GM18907 (cell line): ENCODE results near the gene RNPEP.
"Not testable (repeated sequence)": the region's sequence is repeated elsewhere in the genome, so short reads cannot be mapped to it uniquely, and the experiment has no call there.

ENCODE experiments used
- ATAC-seq: cut with Tn5 transposase; IDR thresholded peaks from one replicate; pipeline ENCODE4 v1.9.1; 2021; ENCODE audit warnings: mild to moderate bottlenecking, moderate library complexity; ENCODE audit not compliant: unreplicated experiment

The RNPEP gene

DNA sequence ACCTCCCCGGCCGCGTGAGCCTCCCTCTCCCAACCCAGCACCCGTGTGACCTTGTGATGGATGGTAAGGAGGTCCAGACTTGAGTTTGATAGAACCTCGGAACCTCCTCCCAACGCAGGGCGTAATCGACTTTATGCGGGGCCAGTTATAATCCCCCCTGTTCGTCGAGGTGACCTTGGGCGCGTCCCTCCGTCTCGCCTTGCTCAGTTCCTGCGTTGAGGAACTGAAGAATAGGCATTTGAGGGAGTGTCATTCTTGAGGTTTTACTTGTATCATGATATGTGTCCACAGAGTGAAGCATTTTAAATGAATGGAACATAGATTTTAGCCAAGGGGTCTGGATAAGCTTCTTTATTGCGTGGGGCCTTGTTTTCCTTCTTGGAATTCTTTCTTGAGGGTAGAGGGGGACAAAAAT, 26.7 kb upstream of the RNPEP start:
- ATAC-seq: no peak

DNA sequence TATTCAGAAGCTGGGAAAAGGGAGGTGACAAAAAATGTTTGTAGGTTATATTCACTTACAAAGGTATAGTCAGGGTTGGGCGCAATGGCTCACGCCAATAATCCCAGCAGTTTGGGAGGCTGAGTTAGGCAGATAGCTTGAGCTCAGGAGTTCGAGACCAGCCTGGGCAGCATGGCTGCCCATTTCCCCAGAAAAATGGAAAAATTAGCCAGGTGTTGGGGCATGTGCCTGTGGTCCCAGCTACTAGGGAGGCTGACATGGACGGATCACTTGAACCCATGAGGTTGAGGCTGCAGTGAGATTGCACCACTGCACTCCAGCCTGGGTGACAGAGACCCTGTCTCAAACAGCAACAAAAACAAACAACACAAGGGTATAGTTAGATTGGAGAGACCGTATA, 24.1 kb upstream of the RNPEP start:
- ATAC-seq: no peak

DNA sequence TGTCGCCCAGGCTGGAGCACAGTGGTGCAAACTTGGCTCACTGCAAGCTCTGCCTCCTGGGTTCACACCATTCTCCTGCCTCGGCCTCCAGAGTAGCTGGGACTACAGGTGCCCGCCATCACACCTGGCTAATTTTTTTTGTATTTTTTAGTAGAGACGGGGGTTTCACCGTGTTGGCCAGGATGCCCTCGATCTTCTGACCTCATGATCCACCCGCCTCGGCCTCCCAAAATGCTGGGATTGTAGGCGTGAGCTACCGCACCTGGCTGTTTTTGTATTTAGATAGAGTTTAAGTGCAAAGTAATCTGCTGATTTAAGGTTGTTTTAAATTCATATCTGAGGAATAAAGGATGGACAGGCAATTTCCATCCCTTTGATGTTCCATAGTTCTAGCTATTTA, 20.1 kb upstream of the RNPEP start:
- ATAC-seq: not testable (repeated sequence)

DNA sequence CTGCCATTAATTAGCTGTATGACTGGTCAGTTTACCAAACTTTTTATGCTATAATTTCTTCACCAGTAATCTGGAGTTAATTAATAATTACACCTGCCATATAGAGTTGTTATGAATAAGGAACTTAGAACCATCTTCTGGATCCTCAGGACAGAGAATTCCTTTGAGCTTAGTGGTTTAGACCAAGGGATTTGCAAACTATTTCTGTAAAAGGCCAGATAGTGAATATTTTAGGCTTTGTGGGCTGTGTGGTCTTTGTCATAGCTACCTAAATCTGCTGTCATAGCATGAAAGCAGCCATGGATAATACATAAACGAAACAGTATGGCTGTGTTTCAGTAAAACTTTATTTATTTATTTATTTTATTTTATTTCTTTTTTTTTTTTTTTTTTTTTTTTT, 18.2 kb upstream of the RNPEP start:
- no peak for ATAC-seq

DNA sequence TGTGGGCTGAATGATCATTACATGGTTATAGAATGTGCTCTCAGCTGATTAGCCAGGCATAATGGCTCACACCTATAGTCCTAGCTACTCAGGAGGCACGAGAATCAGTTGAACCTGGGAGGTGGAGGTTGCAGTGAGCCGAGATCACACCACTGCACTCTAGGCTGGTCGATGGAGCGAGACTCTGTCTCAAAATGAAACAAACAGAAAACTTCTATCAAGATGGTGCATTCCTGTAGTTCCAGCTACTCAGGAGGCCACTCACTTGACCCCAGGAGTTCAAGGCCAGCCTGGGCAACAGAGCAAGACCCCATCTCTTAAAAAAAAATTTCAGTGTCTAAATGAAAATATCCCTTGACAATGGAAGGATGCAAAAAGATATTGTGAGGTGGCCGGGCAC, 16.3 kb upstream of the RNPEP start:
- ATAC-seq: no peak

DNA sequence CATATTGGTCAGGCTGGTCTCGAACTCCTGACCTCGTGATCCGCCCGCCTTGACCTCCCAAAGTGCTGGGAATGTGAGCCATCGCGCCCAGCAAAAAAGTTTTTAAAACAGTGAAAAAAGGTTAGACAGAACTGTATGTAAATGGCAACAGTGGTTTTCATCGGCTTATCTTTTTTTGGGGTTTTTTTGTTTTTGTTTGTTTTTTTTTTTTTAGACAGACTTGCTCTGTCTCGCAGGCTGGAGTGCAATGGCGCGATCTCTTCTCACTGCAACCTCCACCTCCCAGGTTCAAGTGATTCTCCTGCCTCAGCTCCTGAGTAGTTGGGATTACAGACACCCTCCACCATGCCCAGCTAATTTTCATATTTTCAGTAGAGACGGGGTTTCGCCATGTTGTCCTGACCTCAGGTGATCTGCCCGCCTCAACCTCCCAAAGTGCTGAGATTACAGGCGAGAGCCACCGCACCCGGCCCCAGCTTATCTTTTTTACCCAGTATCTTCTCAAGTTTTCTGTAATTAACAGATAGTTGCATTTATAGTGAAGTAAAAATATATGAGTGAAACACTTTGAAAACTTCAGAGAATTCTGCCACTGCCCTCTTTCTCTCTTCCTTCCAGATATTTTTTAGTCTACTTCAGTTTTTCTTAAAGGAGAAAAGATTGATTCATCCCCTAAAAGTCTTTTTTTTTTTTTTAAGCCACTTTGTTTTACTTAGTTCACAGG, 14.1 kb upstream of the RNPEP start:
- no peak for ATAC-seq

DNA sequence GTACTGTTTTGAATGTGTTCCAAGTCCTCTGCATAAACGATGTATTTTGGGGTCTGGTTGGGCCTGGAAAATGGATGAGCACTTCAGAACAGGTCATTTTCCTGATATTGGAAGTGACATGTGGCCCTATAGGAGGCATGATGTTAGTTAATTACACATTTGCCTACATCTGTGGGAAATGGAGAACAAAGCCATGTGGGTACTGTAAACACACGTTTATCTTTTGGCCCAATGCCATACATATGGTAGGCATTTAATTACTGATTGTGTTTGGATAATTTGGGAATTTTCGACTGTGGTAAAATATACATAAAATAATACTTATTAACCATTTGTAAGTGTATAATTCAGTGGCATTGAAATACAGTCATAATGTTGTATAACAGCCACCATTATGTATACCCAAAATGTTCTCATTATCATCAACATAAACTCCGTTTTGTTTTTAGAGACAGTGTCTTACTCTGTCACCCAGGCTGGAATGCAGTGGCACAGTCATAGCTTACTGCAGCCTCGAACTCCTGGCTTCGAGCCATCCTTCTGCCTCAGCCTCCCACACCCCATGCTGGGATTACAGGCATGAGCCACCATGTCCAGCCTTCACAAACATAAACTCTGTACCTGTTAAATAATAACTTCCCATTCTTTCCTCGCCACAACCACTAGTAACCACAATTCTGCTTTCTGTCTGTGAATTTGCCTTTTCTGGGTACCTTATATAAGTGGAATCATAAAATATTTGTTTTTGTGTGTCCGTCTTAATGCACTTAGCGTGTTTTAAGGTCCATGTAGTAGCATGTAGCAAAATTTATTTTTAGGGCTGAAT, 11.9 kb upstream of the RNPEP start:
- ATAC-seq: no peak

DNA sequence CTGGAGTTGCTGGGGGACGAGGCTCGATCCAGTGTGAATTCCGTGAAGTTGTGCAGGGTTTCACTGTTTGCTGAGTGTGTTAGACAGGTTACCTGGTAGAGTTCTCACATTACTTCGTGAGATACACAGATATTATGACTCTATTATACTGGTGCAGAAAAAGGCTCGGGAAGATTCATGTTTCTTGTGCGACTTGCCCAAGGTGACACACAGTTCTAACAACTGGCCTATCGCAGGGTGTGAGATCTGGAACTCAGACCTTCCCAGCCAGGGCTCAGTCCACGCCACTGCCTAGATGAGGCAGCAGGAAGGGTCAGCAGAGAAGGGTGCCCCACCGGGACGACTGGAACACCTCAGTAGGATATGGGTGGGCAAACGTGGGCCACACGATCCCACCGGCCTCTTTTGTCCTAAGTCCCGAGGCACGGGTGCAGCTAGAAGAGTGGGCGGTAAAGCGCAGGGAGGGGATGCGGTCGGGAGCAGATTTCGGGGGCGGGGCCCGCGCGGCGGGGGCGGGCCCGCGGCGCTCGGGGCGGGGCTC, 296 bp upstream of the RNPEP start:
- no peak for ATAC-seq

DNA sequence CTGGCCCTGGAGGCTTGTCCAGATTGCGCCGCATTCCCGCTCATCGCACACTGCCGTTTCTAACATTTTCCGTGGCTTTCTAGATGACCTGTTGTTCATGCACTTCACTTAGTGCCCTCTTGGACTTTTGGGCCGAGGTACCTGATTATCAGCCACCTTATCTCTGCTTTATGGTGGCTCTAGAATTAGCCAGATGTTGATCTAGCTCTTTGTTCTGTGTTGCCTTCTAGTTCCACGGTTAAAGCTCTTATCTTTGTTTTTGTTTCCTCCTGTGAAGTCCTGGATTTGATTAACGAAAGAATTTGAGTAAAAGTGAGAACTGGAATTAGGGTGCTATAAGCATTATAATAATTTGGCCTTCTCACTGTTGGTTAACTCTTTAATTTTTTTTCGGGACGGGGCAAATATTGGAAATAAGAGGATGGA, 945 bp downstream of the RNPEP start:
- ATAC-seq: no peak

DNA sequence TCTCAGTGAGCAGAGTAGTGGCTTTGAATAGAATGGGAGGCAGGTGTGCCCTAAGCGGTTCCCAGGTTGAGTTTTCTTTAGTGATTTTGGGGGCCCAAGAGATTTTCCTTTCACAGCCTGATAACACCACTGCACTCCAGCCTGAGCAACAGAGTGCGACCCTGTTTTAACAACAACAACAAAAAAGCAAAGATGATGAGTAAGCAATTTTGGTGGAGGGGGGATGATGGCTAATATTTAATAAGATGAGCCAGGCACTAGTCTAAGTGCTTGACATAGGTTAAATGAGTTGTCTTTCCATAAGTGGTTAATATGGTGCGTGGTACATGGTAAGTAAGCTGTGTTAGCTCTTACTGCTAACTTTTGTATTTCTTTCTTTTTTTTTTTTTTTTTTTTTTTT, 2.0 kb downstream of the RNPEP start:
- no peak for ATAC-seq

DNA sequence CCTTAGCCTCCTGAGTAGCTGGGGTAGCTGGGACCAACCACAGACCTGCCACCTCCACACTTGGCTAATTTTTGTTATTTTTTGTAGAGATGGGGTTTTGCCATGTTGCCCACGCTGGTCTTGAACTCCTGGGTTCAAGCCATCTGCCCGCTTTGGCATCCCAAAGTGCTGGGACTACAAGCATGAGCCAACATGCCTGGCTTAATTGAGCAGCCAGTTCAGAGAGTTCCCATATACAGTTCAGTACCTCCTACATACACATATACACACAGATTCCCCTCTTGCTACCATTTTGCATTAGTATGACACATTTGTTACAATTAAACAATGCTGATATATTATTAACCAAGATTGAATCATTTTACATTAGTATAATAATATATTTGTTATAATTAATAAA, 2.9 kb downstream of the RNPEP start:
- no peak for ATAC-seq

DNA sequence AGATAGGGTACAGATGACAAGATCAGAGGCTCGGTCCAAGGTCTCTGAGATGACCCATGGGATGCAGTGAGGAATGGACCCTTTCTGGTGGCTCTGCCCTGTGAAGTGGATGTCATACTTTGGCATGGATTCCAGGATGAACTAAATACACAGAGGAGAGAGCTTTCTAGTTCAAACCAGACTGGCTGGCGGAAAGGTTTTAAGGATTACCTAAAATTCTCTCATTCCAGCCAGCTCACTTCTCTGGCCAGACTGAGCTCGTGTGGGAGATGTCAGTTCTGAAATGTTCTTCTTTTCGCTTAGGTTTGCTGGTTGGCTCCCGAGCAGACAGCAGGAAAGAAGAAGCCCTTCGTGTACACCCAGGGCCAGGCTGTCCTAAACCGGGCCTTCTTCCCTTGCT, 6.2 kb downstream of the RNPEP start:
- no peak for ATAC-seq

DNA sequence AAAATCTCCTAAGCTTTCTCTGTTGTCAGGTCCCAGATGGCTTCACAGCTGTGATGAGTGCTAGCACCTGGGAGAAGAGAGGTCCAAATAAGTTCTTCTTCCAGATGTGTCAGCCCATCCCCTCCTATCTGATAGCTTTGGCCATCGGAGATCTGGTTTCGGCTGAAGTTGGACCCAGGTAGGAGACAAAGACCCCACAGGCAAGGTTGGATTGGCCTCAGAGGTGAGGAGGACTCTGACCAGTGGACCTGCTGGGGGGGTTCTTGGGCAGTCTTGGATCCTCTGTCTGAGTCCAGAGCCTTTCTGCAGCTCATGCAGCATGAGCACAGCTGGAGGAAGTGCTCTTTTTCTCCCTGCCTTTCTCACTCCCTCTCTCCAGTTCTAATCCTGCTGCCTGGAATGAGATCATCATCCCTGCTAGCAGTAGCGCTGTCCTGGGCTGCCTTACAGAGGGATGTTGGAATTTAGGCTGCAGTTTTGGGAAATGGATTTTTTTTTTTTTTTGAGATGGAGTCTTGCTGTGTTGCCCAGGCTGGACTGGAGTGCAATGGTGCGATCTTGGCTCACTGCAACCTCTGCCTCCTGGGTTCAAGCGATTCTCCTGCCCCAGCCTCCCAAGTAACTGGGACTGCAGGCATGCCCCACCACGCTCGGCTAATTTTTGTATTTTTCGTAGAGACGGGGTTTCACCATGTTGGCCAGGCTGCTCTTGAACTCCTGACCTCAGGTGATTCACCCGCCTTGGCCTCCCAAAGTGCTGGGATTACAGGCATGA, 7.1 kb downstream of the RNPEP start:
- no peak for ATAC-seq

DNA sequence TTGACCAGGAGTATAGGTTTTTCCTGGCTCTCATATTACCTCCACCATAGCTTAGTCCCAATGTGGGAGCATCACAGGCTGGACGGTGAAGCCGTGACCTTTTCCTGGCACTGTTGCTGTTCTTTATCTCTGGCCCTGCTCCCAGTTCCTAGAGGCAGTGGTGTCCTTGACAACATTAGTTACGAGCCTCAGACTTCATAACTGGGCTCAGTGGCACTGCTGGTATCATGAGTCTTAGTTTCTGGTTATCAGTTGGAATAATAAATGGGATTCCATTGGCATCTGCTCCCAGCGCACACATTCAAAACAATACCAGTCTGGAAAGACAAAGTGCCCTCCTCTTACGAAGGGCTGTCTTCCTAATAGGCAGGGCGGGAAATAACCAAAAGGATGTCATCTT, 8.0 kb downstream of the RNPEP start:
- no peak for ATAC-seq

DNA sequence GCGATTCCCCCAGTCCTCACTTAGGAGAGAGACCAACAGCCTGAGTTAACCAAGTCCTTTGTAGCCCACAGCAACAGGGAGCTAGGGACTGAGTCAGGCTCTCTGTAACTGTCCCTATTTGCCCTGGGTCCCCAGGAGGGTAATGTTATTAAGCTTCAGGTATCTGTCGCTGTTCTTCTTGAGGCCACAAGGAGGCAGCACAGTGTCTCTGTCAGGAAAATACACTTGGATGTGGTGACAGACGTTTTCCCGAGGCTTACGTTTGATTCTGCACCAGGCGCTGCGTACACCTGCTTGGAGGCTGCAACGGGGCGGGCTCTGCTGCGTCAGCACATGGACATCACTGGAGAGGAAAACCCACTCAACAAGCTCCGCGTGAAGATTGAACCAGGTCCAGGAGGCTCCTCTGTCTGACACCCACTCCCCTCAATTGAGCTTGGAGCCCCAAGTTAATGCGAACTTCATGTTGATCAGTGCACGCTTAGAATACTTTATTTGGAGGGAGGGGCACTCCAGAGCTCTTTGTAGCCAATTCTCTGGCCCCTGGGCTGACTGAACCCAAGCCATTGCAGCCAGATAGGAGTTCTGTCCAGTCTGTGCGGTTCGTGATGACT, 17.3 kb downstream of the RNPEP start:
- ATAC-seq: no peak

DNA sequence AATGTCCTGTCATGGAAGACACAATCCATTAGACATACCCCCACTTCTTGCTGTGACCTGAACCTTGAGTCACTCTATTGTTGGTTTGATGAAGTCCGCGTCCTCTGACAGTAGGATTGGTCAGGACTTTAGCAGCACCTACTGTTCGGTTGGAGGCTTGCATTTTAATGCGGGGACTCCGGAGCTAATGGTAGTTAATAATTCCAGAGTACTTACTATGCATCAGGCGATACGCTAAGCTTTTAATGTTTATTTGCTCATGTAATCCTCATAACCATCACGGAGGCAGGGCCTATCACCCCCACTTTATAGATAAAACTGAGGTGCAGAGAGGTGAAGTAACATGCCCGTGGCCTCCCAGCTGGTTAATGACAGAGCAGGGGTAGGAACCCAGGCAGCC, 20.1 kb downstream of the RNPEP start:
- ATAC-seq: no peak

DNA sequence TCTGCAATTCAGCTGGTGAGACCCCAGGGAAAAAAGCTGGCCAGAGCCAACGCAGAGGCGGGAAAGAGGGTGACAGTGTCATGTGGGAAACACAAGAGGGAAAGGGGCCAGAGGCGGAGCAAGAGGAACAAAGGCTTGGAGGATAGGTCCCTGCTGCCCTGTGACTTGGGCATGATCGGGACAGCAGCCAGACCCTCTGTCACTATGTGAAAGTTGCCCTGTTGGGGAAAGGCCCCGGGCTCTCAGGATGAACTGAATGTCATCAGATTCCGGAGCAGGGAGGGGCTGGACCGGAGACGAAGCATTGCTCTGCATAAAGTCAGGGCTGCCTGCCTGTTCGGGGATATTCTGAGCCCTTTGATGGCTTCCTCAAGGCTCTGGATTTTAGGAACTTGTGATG, 22.3 kb downstream of the RNPEP start:
- ATAC-seq: no peak

DNA sequence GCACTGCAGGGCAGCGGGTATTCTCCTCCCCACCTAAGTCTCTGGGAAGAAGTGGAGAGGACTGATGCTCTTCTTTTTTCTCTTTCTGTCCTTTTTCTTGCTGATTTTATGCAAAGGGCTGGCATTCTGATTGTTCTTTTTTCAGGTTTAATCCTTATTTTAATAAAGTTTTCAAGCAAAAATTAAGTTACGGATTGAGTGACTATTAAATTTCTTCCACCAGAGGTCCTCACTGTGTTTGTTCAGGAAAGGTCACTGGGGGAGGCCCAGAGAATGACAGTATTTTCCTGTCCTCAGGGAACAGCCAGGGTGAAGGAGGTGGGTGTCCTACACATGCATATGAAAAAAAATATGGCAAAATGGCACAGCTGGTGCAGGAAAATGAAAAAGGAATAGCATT, 23.5 kb downstream of the RNPEP start:
- no peak for ATAC-seq

DNA sequence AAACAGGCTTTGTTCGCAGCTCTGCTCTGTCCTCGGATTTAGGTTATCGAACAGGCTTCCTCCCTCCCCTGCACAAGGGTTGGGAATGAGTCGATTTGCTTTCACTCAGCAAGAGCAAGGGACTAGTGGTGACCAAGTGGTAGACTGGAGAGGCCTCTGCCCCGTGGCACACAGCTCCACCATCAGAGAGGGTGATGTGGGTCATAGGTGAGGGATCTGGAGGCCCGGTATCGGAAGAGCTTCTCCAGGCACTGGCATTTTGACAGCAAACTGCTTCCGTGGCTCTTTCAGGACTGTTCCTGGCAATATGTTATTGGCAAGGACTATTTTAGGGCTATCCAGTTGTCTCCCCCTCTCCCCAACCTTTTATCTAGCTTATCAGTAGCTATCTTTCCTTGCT, 24.9 kb downstream of the RNPEP start:
- no peak for ATAC-seq

DNA sequence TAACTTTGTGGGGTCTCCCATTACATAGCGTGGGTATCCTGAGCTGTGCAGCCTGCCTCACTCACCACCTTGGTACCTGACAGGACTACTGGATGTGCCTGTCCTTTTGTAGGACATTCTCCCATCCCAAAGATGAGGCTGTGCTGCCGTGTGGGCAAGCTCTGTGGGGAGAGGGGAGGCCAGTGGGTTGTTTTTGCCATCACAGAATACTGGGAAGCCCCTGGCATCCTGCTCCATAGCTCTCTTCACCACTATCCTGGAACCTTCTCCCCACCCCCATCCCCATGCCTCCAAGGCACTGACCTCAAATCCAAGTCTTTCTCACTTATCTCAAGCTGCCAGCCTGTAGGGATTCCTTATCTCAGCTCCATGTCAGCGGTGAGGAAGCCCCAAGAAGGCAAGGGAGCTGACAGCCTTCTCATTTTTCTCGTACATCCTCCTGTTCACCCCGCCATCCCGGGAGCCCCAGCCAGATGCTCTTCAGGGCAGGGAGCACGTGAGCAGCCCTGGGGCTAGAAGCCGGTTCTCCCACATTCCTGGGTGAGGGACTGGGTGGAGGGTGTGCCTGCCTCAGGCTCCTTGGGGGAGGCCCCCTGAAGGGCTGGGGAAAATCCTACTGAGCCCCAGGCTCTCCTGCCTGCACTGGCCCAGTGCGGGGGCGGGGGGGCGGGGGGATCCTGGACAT, 25.5 kb downstream of the RNPEP start:
- no peak for ATAC-seq
